Neutrophil (primary cell): ENCODE data around the gene CEACAM20.

Experiments used
- H3K27ac ChIP-seq: fragments of 200-600 bp; sonication (generic); 2 replicates; pipeline ENCODE4 v1.5.1; 2016; ENCODE audit warnings: mild to moderate bottlenecking, moderate library complexity
- H3K27me3 ChIP-seq: fragments of 200-600 bp; sonication (generic); 2 replicates; pipeline ENCODE4 v1.6.0; 2016; ENCODE audit warnings: mild to moderate bottlenecking
- H3K36me3 ChIP-seq: fragments of 200-600 bp; sonication (generic); 2 replicates; pipeline ENCODE4 v1.5.1; 2017
- H3K4me1 ChIP-seq, 2 experiments: fragments of 200-600 bp in 1 of 2; sonication (generic) in 1 of 2; 1 replicate in 1 of 2; 2 replicates in 1 of 2; pipeline versions ENCODE4 v1.5.1 to v1.6.1; 2013 to 2016; ENCODE audit warnings: low read depth in 1 of 2, low read length in 1 of 2, mild to moderate bottlenecking in 1 of 2, moderate library complexity in 1 of 2; ENCODE audit not compliant: control insufficient read depth in 1 of 2, insufficient read depth in 1 of 2
- H3K4me3 ChIP-seq, 2 experiments: fragments of 200-600 bp in 1 of 2; sonication (generic) in 1 of 2; 1 replicate in 1 of 2; 2 replicates in 1 of 2; pipeline ENCODE4 v1.5.1; 2013 to 2016; ENCODE audit warnings: low read depth in 1 of 2, low read length in 1 of 2, mild to moderate bottlenecking in 1 of 2, moderate library complexity in 1 of 2
- H3K9me3 ChIP-seq: fragments of 200-600 bp; sonication (generic); 2 replicates; pipeline ENCODE4 v1.5.1; 2016
- CTCF ChIP-seq: fragments of 200-600 bp; sonication (generic); IDR thresholded peaks from 2 replicates; pipeline ENCODE4 v1.5.1; 2016; ENCODE audit warnings: antibody characterized with exemption

The CEACAM20 gene

DNA sequence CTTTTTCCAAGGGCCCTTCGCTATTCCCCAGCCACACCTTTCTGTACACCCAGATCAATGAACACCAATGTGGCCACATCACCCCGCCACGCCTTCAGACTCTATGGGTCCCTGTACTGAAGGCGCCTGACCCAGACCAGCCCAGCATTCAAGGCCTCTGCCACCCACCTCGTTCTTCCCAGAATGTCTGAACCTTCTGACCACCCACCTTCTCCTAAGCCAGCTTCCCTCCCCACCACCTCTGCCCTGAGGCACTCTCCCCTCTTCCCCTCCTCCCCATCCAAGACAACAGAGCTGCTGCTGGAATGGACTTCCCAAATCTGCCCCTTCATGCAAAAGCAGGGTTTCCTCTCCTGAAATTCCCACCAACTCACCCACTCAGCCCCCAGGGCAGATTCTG lies 3.3 kb upstream of the CEACAM20 start:
- no peak overlapping the region for H3K4me3 ChIP-seq
- no peaks in the 10 kb centered on the region for H3K36me3 ChIP-seq
- no peak overlapping the region for H3K27ac ChIP-seq
- H3K4me1 ChIP-seq: no peaks in the 10 kb centered on the region
- no peaks in the 10 kb centered on the region for H3K9me3 ChIP-seq
- TF ChIP-seq CTCF: no peak
- H3K27me3 ChIP-seq: peaks cover 19% of the 10 kb centered on the region

DNA sequence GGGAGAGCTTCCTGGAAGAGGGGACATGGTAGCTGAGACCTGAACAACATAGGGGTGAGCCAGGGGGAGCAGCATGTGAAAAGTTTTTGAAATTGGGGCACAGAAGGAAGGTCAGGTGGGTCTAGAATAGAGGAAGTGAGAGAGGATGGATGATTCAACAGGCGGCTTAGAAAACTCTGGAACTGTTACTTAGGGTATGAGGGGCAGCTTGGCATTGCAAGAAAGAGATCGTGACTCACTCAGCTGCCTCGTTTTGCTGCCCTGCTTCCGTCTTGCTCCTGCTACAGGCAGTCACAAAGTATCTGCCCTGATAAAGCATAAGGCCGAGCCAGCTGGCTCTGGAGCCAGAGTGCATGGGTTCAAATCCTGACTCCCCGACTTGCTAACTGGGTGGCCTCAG lies 1.3 kb upstream of the CEACAM20 start:
- peaks cover 19% of the 10 kb centered on the region for H3K27me3 ChIP-seq
- no peak overlapping the region for H3K4me3 ChIP-seq
- no peak overlapping the region for H3K27ac ChIP-seq
- H3K4me1 ChIP-seq: no peaks in the 10 kb centered on the region
- no peaks in the 10 kb centered on the region for H3K9me3 ChIP-seq
- TF ChIP-seq CTCF: no peak
- H3K36me3 ChIP-seq: no peaks in the 10 kb centered on the region

- Histone ChIP-seq H3K27me3 (peaks cover 4% of the 10 kb centered on the region), H3K36me3 (no peaks in the 10 kb centered on the region), H3K4me1 (no peaks in the 10 kb centered on the region), H3K27ac (no peak overlapping the region), H3K9me3 (no peaks in the 10 kb centered on the region), H3K4me3 (no peak overlapping the region)
- no peak for TF ChIP-seq CTCF
Observed at GRCh38 chr19:44527554-44527953, 1.9 kb downstream of the CEACAM20 start.

- H3K4me3 ChIP-seq: no peak overlapping the region
- no peaks in the 10 kb centered on the region for H3K36me3 ChIP-seq
- peaks cover 4% of the 10 kb centered on the region for H3K27me3 ChIP-seq
- TF ChIP-seq CTCF: no peak
- no peak overlapping the region for H3K27ac ChIP-seq
- no peaks in the 10 kb centered on the region for H3K9me3 ChIP-seq
- H3K4me1 ChIP-seq: no peaks in the 10 kb centered on the region
Observed at GRCh38 chr19:44525721-44526430, 3.6 kb downstream of the CEACAM20 start.

DNA sequence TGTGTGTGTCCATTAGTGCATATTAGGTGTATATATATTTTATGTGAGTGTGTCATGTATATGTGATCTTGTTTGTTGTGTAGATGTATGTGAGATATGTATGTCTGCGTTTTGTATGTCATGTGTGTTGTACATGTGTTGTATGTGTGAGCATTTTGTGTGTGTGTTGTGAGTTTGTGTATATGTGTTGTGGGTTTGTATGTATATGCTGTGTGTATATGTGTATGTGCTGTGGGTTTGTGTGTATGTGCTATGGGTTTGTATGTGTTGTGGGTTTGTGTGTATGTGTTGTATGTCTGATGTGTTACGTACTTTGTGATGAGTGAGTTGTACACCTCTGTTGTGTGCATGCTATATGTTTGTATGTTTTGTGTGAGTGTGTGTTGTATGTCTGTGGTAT lies 8.1 kb downstream of the CEACAM20 start:
- Histone ChIP-seq H3K27ac (no peak overlapping the region), H3K4me1 (no peaks in the 10 kb centered on the region), H3K36me3 (no peaks in the 10 kb centered on the region), H3K4me3 (no peak overlapping the region), H3K9me3 (no peaks in the 10 kb centered on the region), H3K27me3 (no peaks in the 10 kb centered on the region)
- no peak for TF ChIP-seq CTCF
